ENCODE results near the gene NUMA1.

The NUMA1 gene

GRCh38 chr11:71998649-71999310 is 81.6 kb downstream of the NUMA1 start, which contains the start of gene IL18BP:
IL18BP (plus strand) TSS chr11:71998909; CDS start chr11:71999985, 1,076 bp downstream.
- H3K27ac ChIP-seq = no peak within 1 kb of the TSS
- TF ChIP-seq ZFX (IDR thresholded peaks at IDR 0.05) (no peak), CTCF (conservative IDR thresholded peaks at IDR 0.05) (no peak)

- TF ChIP-seq ZFX (IDR thresholded peaks at IDR 0.05) = no peak
- no peak for TF ChIP-seq CTCF (conservative IDR thresholded peaks at IDR 0.05)
- no peak overlapping the region for H3K27ac ChIP-seq
These were observed 82.3 kb downstream of the NUMA1 start for GRCh38 chr11:71998061-71998460.

- H3K27ac ChIP-seq = no peak overlapping the region
- TF ChIP-seq CTCF (conservative IDR thresholded peaks at IDR 0.05) (no peak), ZFX (IDR thresholded peaks at IDR 0.05) (no peak)
These were observed 82.7 kb downstream of the NUMA1 start for GRCh38 chr11:71997594-71997993.

- H3K27ac ChIP-seq = no peak overlapping the region
- TF ChIP-seq ZFX (IDR thresholded peaks at IDR 0.05) (no peak), CTCF (conservative IDR thresholded peaks at IDR 0.05) (no peak)
These were observed 83.4 kb downstream of the NUMA1 start for GRCh38 chr11:71996946-71997345.

- TF ChIP-seq ZFX (IDR thresholded peaks at IDR 0.05) (no peak), CTCF (conservative IDR thresholded peaks at IDR 0.05) (no peak)
- no peak overlapping the region for H3K27ac ChIP-seq
These were observed 83.8 kb downstream of the NUMA1 start for GRCh38 chr11:71996517-71996916.

GRCh38 chr11:71995726-71996291 is 84.5 kb downstream of the NUMA1 start:
- TF ChIP-seq ZFX (IDR thresholded peaks at IDR 0.05) = no peak
- no peak for TF ChIP-seq CTCF (conservative IDR thresholded peaks at IDR 0.05)
- no peak overlapping the region for H3K27ac ChIP-seq

GRCh38 chr11:71994786-71995185 is 85.6 kb downstream of the NUMA1 start:
- TF ChIP-seq ZFX (IDR thresholded peaks at IDR 0.05) = no peak
- no peak for TF ChIP-seq CTCF (conservative IDR thresholded peaks at IDR 0.05)

More at GRCh38 chr11:71994786-71995185, 85.6 kb downstream of the NUMA1 start:
- H3K27ac ChIP-seq = no peak overlapping the region
